Activated B cell treated with CpG ODN at 0.5 μM for 24 hours (primary cell): ENCODE measurements around the gene SFMBT1. TPM values are rescaled to one million over a fixed set of nuclear protein-coding genes. Genes with fewer than 3 reads are reported as not detected.
A peak's percentile ranks its signal among the peaks of the same experiment; 100 is the strongest.

Source experiments
- ATAC-seq: fragments of 200-7000 bp; cut with Tn5 transposase; one replicate; pipeline ENCODE4 v1.10.0; 2021; ENCODE audit warnings: low read depth, mild to moderate bottlenecking, moderate library complexity
- CTCF ChIA-PET: fragments of 350-600 bp; sonication (Branson Sonifier 250); formaldehyde crosslinking; loops from one replicate; lab custom pipeline; 2021; ENCODE audit warnings: antibody characterized with exemption; lab: Charles Lee
- POLR2A ChIA-PET: fragments of 350-600 bp; sonication (Branson Sonifier 250); formaldehyde crosslinking; loops from one replicate; lab custom pipeline; 2021; ENCODE audit warnings: antibody characterized with exemption; lab: Charles Lee
- DNase-seq: peaks from one replicate; pipeline ENCODE4 v3.0.0; 2022
- H3K27ac Mint-ChIP-seq: one replicate; pipeline ENCODE4 v1.8.0; 2020; ENCODE audit warnings: mixed read lengths
- H3K27me3 Mint-ChIP-seq: one replicate; pipeline ENCODE4 v1.8.0; 2021; ENCODE audit warnings: mixed read lengths
- H3K36me3 Mint-ChIP-seq: one replicate; pipeline ENCODE4 v1.8.0; 2021; ENCODE audit warnings: low read depth, mixed read lengths
- H3K4me1 Mint-ChIP-seq: one replicate; pipeline ENCODE4 v1.8.0; 2021; ENCODE audit warnings: mixed read lengths
- H3K4me3 Mint-ChIP-seq: one replicate; pipeline ENCODE4 v1.8.0; 2020; ENCODE audit warnings: mild to moderate bottlenecking, mixed read lengths
- H3K9me3 Mint-ChIP-seq: one replicate; pipeline ENCODE4 v1.8.0; 2020; ENCODE audit warnings: mixed read lengths
- CTCF ChIP-seq: fragments of 200-600 bp; IDR thresholded peaks from one replicate; pipeline ENCODE4 v1.8.0; 2022; ENCODE audit warnings: antibody characterized with exemption, mild to moderate bottlenecking
- intact Hi-C: fragments of 100-400 bp; cut with micrococcal nuclease; formaldehyde crosslinking; loops from one replicate; pipeline ENCODE4 v1.15.1; 2024
- total RNA-seq: library from RNA; stranded (reverse); gene quantifications from 2 replicates; pipeline ENCODE4 v1.2.3, GENCODE V29; 2022

The SFMBT1 gene
- total RNA-seq, 1 donor from 2014 or later = 31.6 TPM

GRCh38 chr3:52983336-52983807 is 62.5 kb downstream of the SFMBT1 start:
- H3K4me1 Mint-ChIP-seq = peaks cover 47% of the 10 kb centered on the region
- CTCF ChIA-PET = interaction anchor here (0.7 to 1.3 kb wide), 3 partner anchors 13 to 52 kb away, joined by 3 read pairs; no protein-coding TSS in a partner anchor

GRCh38 chr3:52982839-52983238 is 63.0 kb downstream of the SFMBT1 start:
- no peaks in the 10 kb centered on the region for H3K9me3 Mint-ChIP-seq
- peak; percentile 15 for ATAC-seq
- H3K27me3 Mint-ChIP-seq = no peaks in the 10 kb centered on the region
- no peaks in the 10 kb centered on the region for H3K36me3 Mint-ChIP-seq
- H3K27ac Mint-ChIP-seq = peak overlapping the region; percentile 86
- CTCF ChIA-PET = interaction anchor here (0.7 kb wide), 1 partner anchor 48 kb away, joined by 3 read pairs; no protein-coding TSS in a partner anchor
- peak overlapping the region; percentile 16 for H3K4me3 Mint-ChIP-seq
- POLR2A ChIA-PET = interaction anchor here (0.6 to 2.6 kb wide), 5 partner anchors 48 to 256 kb away, joined by 3 to 22 read pairs (median 4); partner anchors contain the start of genes NEK4 and SFMBT1
- peaks cover 42% of the 10 kb centered on the region for H3K4me1 Mint-ChIP-seq
- intact Hi-C loops = loop anchor here (1.0 to 2.0 kb wide), 4 partner anchors 35 to 63 kb away; partner anchors contain the start of gene SFMBT1
- no peak for DNase-seq
- no peak for TF ChIP-seq CTCF

More at GRCh38 chr3:52983336-52983807, 62.5 kb downstream of the SFMBT1 start:
- peak overlapping the region; percentile 86 for H3K27ac Mint-ChIP-seq
- POLR2A ChIA-PET = interaction anchor here (0.8 to 2.6 kb wide), 6 partner anchors 48 to 213 kb away, joined by 3 to 22 read pairs (median 4); partner anchors contain the start of genes NEK4 and SFMBT1
- H3K4me3 Mint-ChIP-seq = peak overlapping the region; percentile 36
- peak; percentile 85 for ATAC-seq
- no peaks in the 10 kb centered on the region for H3K27me3 Mint-ChIP-seq
- TF ChIP-seq CTCF = no peak
- intact Hi-C loops = loop anchor here (1.0 to 2.0 kb wide), 4 partner anchors 35 to 63 kb away; partner anchors contain the start of gene SFMBT1
- DNase-seq = no peak
- no peaks in the 10 kb centered on the region for H3K36me3 Mint-ChIP-seq
- H3K9me3 Mint-ChIP-seq = no peaks in the 10 kb centered on the region

GRCh38 chr3:52979190-52979983 is 66.5 kb downstream of the SFMBT1 start:
- H3K27me3 Mint-ChIP-seq = no peaks in the 10 kb centered on the region
- POLR2A ChIA-PET = no interaction called here
- no peak for TF ChIP-seq CTCF
- ATAC-seq = no peak
- H3K4me1 Mint-ChIP-seq = peaks cover 29% of the 10 kb centered on the region
- CTCF ChIA-PET = no interaction called here
- DNase-seq = no peak
- no peaks in the 10 kb centered on the region for H3K36me3 Mint-ChIP-seq
- no peaks in the 10 kb centered on the region for H3K9me3 Mint-ChIP-seq
- no peak overlapping the region for H3K4me3 Mint-ChIP-seq
- intact Hi-C loops = no loop called here
- peak overlapping the region; percentile 13 for H3K27ac Mint-ChIP-seq

- CTCF ChIA-PET = no interaction called here
- no peak overlapping the region for H3K27ac Mint-ChIP-seq
Observed at GRCh38 chr3:52978109-52978754, 67.6 kb downstream of the SFMBT1 start.

More at GRCh38 chr3:52978109-52978754, 67.6 kb downstream of the SFMBT1 start:
- TF ChIP-seq CTCF = no peak
- no peak for DNase-seq
- ATAC-seq = no peak
- H3K4me3 Mint-ChIP-seq = no peak overlapping the region
- peaks cover 26% of the 10 kb centered on the region for H3K4me1 Mint-ChIP-seq
- POLR2A ChIA-PET = no interaction called here
- no peaks in the 10 kb centered on the region for H3K27me3 Mint-ChIP-seq
- H3K9me3 Mint-ChIP-seq = no peaks in the 10 kb centered on the region
- intact Hi-C loops = no loop called here
- no peaks in the 10 kb centered on the region for H3K36me3 Mint-ChIP-seq
